ENCODE measurements around the gene TNNC1. TPM values are rescaled to one million over a fixed set of nuclear protein-coding genes. Genes with fewer than 3 reads are reported as not detected.

Gene TNNC1
- total RNA-seq, 1 donor from 2014 or later = not detected

DNA sequence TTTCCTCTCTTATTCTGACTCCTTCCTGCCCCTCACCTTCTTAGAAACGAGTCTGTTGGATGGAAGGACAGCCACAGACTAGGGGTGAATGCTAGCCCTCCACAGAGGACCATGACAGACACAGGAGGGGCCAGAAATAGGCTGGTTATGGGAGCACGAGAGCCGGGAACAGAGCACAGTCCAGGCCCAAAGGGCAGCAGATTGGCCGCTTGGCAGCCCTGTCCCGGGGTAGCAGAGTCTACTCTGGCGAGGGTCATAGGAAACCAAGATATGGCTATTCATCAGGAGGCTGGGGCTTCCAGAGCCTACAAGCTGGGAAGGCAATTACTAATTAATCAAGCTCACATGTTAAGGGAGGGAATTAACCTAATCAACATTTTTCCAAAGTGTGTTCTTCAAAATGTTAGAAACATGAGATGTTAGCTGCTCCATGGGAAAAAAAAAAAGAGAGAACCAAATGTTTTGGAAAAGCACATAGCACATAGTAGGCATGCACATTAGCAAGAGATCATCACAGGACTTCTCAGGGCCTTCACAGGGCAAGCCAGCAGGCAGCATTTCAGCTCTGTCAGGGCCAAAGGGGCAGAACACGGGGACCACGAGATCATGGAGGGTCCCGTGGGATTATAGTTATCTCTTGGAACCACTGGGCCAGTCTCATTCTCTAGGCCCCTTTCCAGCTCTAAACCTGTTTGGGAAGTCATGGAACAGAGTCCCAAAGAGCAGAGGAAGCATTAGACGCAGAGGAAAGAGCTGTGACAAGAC is 22.2 kb downstream of the TNNC1 start:
- Mint-ChIP-seq H3K36me3 (ENCODE audit: low read depth) (no peaks in the 10 kb centered on the region), H3K4me1 (peaks cover 26% of the 10 kb centered on the region), H3K27me3 (ENCODE audit: low read depth) (no peaks in the 10 kb centered on the region), H3K4me3 (no peak overlapping the region), H3K9me3 (no peaks in the 10 kb centered on the region), H3K27ac (ENCODE audit: unreplicated experiment) (peak overlapping the region; percentile 93)
- TF ChIP-seq, protein P1, sequence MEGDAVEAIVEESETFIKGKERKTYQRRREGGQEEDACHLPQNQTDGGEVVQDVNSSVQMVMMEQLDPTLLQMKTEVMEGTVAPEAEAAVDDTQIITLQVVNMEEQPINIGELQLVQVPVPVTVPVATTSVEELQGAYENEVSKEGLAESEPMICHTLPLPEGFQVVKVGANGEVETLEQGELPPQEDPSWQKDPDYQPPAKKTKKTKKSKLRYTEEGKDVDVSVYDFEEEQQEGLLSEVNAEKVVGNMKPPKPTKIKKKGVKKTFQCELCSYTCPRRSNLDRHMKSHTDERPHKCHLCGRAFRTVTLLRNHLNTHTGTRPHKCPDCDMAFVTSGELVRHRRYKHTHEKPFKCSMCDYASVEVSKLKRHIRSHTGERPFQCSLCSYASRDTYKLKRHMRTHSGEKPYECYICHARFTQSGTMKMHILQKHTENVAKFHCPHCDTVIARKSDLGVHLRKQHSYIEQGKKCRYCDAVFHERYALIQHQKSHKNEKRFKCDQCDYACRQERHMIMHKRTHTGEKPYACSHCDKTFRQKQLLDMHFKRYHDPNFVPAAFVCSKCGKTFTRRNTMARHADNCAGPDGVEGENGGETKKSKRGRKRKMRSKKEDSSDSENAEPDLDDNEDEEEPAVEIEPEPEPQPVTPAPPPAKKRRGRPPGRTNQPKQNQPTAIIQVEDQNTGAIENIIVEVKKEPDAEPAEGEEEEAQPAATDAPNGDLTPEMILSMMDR (conservative IDR thresholded peaks at IDR 0.05) = no peak
- no peak for DNase-seq (ENCODE audit: low read depth, low spot score)

DNA sequence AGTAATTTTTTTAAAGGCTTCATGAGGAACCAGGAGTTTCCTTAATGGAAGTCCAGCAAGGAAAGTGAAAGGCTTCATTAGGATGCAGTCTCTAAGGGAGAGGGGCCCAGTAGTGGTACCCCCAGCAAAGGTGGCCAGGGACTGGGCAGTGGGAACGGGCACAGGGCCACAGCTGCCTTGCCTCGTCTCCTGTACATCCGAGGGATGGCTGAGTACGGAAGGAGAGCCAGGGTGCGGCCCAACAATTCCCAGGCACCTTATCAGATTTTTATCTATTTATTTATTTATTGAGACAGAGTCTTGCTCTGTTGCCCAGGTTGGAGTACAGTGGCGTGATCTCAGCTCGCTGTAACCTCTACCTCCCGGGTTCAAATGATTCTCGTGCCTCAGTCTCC is 23.4 kb downstream of the TNNC1 start:
- peaks cover 26% of the 10 kb centered on the region for H3K4me1 Mint-ChIP-seq
- no peak overlapping the region for H3K4me3 Mint-ChIP-seq
- no peaks in the 10 kb centered on the region for H3K9me3 Mint-ChIP-seq
- no peaks in the 10 kb centered on the region for H3K36me3 Mint-ChIP-seq (ENCODE audit: low read depth)
- TF ChIP-seq, protein P1 (conservative IDR thresholded peaks at IDR 0.05) = no peak
- DNase-seq (ENCODE audit: low read depth, low spot score) = no peak
- H3K27me3 Mint-ChIP-seq (ENCODE audit: low read depth) = no peaks in the 10 kb centered on the region
- no peak overlapping the region for H3K27ac Mint-ChIP-seq (ENCODE audit: unreplicated experiment)

DNA sequence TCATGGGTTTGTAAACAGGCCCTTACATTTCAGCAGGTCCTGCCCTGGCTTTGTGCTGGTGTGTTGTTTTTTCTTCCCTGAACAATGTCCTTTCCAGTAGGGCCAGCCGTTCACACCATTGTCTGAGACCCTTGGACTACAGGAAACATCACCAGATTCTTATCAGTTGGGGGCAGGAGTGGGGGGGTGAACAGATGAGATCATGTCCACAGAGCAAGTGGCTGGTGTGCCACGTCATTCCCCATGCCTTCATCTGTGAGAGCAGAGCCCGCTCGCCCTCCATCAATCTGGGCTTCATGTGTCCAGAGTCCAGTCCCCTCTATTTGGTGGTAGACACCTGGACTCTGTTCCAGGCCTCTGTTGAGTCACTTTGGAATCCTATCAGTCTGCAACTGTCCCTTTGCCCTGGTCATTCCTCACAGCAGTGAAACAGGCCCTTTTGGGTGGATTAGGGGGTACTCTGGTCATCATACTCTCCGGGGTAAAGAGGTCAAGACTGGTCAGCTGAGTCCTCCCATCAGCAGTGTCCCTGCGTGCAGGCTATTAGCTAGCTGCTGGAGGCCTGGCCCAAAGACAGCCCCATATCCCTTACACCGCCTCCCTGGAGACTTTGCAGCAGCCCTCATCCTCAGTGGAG is 23.9 kb downstream of the TNNC1 start:
- TF ChIP-seq, protein P1 (conservative IDR thresholded peaks at IDR 0.05) = no peak
- Mint-ChIP-seq H3K4me3 (no peak overlapping the region), H3K36me3 (ENCODE audit: low read depth) (no peaks in the 10 kb centered on the region), H3K4me1 (peaks cover 26% of the 10 kb centered on the region), H3K27me3 (ENCODE audit: low read depth) (no peaks in the 10 kb centered on the region), H3K9me3 (no peaks in the 10 kb centered on the region), H3K27ac (ENCODE audit: unreplicated experiment) (no peak overlapping the region)
- no peak for DNase-seq (ENCODE audit: low read depth, low spot score)

DNA sequence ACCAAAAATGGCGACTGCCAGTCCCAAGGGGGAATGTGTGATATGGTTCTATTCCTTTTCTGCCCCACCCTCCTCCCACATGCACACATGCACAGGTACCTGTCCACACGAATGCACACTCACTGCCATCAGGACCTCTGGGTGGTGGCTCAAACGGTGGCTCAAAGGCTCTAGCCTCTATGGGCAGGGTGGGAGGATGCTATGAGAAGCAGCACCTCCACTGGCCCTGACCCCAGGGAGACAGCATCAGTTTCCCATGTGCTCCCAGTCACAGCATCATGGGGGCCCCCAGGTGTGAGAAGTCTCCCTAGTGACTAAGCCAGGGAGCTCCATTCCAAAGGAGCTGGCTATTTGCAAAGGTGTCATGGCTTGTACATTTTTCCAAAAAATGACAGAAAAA is 24.8 kb downstream of the TNNC1 start:
- Mint-ChIP-seq H3K9me3 (no peaks in the 10 kb centered on the region), H3K4me1 (peaks cover 20% of the 10 kb centered on the region), H3K27ac (ENCODE audit: unreplicated experiment) (no peak overlapping the region), H3K4me3 (no peak overlapping the region), H3K36me3 (ENCODE audit: low read depth) (no peaks in the 10 kb centered on the region), H3K27me3 (ENCODE audit: low read depth) (no peaks in the 10 kb centered on the region)
- no peak for DNase-seq (ENCODE audit: low read depth, low spot score)
- TF ChIP-seq, protein P1 (conservative IDR thresholded peaks at IDR 0.05) = no peak

DNA sequence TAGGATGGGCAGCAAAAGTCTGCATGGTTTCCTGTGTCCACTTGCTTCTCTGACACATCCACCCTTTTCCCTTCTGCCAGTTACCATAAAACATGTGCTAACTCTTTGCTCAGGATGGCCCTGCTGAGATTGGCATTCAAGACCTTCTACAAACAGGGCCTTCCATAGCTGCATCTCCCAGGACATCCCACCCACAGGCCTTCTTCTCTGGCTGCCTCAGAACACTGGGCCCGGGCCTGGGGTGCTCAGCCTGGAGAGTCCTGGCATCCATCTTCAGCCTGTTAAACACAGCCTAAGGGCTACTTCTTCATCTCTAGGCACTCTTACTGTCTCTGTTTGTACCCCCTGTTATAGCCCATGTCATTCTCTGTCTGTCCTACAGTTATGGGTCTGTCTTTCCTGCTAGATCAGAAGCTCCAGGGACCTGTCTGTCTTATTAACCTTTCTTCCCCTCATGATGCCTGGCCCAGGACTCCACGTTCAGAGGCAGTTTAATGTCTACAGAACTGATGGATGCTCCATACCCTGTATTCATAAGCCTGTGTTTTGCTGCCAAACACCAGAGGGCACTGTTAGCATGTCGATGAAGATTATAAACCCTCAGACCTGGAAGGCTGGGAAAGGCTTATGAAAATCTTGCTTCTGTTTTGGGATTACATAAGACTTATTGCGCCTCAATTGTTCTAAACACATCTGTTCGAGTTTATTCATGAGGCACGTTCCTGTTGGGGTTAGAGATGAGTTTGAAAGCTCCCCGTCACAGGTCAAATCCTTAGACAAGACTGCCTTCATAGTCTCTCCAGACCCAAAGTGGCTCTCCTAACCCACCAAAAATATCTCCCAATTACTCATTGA is 25.5 kb downstream of the TNNC1 start:
- no peaks in the 10 kb centered on the region for H3K27me3 Mint-ChIP-seq (ENCODE audit: low read depth)
- H3K4me3 Mint-ChIP-seq = no peak overlapping the region
- peaks cover 15% of the 10 kb centered on the region for H3K4me1 Mint-ChIP-seq
- DNase-seq (ENCODE audit: low read depth, low spot score) = peak; percentile 53
- no peaks in the 10 kb centered on the region for H3K9me3 Mint-ChIP-seq
- H3K27ac Mint-ChIP-seq (ENCODE audit: unreplicated experiment) = no peak overlapping the region
- no peaks in the 10 kb centered on the region for H3K36me3 Mint-ChIP-seq (ENCODE audit: low read depth)
- TF ChIP-seq, protein P1 (conservative IDR thresholded peaks at IDR 0.05) = peak; percentile 82

All from neural crest cell (in vitro differentiated cells).